ENCODE measurements around the gene ADAR.
A peak's percentile ranks its signal among the peaks of the same experiment; 100 is the strongest.

ADAR gene

DNA sequence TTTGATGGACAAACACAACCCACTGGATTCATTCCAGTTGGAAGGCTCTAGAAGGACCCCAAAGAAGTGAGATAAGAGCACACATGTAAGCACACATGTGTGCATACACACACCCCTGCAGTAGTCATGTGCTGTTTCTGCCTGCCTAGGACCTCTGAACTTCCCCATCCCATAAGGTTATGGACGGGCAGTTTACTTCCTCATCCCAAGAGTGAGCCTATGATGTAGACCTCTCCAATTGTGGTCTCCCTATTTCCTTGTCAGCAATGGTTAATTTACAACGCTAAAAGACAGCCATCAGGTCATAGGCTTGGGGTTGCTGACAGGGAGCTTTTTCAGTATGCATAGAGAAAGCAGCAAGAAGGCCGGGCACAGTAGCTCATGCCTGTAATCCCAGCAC lies 15.4 kb upstream of the ADAR start:
- H3K27me3 Mint-ChIP-seq, result no peaks in the 10 kb centered on the region
- H3K27ac Mint-ChIP-seq, result peak overlapping the region; percentile 1
- H3K4me3 Mint-ChIP-seq, result no peak overlapping the region
- H3K9me3 Mint-ChIP-seq, result no peaks in the 10 kb centered on the region
- H3K36me3 Mint-ChIP-seq (ENCODE audit: low read depth), result peaks cover 40% of the 10 kb centered on the region
- H3K4me1 Mint-ChIP-seq, result peaks cover 69% of the 10 kb centered on the region
- ATAC-seq, result no peak
- no peak for DNase-seq

DNA sequence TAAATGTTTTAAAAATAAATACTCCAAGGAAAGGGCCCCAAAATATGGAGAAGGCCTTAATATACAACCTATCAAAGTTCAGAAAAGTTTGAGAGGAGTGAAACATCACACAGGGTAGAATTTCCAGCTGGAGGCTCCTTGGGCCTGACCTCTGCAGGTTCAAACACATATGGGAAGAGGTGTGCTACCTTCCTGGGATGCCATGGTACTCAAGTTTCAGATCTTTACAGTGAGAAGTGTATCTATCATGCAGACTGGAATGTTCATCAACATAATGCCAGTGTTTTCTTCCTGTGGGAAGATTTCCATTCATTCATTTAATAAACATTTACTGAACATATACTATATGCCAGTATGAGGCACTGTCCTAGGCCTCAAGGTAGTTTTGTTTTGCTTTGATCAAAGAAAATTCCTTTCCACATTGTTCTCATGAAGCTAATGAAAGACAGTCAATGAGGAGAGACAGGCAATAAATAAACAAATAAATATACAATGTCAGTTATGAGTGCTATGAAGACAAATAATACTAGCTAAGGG lies 14.6 kb upstream of the ADAR start:
- no peaks in the 10 kb centered on the region for H3K27me3 Mint-ChIP-seq
- peak overlapping the region; percentile 1 for H3K27ac Mint-ChIP-seq
- H3K4me3 Mint-ChIP-seq, result no peak overlapping the region
- no peaks in the 10 kb centered on the region for H3K9me3 Mint-ChIP-seq
- DNase-seq (no peak), ATAC-seq (no peak)
- H3K4me1 Mint-ChIP-seq, result peaks cover 66% of the 10 kb centered on the region
- peaks cover 37% of the 10 kb centered on the region for H3K36me3 Mint-ChIP-seq (ENCODE audit: low read depth)

DNA sequence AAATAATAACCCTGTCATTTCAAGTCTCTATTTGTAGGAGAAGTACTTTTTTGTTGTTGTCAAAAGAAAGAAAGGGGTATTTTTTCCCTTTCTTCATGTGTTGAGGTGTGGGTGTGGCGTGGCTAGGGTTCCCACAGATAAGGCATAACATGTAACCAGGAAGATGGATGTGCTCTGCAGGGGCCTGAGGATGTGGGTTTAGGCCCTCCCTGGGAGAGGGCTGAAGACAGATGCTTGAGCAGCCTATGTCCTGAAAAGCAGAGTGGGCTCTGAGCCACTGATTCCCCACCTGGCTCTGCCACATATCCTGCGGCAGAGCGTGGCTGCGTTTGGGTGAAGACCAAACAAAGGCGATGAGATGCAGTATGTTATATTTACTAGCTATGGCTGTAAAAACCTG lies 13.9 kb upstream of the ADAR start:
- DNase-seq (no peak), ATAC-seq (no peak)
- Mint-ChIP-seq H3K27me3 (no peaks in the 10 kb centered on the region), H3K27ac (peak overlapping the region; percentile 27), H3K4me3 (no peak overlapping the region), H3K36me3 (ENCODE audit: low read depth) (peaks cover 36% of the 10 kb centered on the region), H3K9me3 (no peaks in the 10 kb centered on the region), H3K4me1 (peaks cover 63% of the 10 kb centered on the region)

DNA sequence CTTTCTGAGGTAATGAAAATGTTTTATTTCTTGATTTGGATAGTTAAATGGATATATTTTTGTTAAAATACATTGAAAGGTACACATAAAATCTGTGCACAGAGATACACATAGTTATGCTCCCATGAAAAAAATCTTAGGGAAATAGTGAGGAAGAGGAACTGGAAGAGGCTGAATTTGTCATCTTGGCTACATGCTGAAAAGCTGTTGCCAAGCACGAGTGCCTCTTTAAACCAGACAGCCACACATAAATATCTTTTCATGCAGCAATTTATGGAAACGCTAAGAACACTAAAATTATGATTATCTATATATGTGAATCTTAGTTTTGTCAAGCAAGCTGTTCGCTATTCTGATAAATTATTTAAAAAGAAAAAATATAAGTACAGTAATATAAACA lies 12.8 kb upstream of the ADAR start:
- H3K4me3 Mint-ChIP-seq, result no peak overlapping the region
- H3K27me3 Mint-ChIP-seq, result no peaks in the 10 kb centered on the region
- H3K9me3 Mint-ChIP-seq, result no peaks in the 10 kb centered on the region
- DNase-seq (no peak), ATAC-seq (no peak)
- H3K4me1 Mint-ChIP-seq, result peaks cover 63% of the 10 kb centered on the region
- H3K36me3 Mint-ChIP-seq (ENCODE audit: low read depth), result peaks cover 35% of the 10 kb centered on the region
- H3K27ac Mint-ChIP-seq, result no peak overlapping the region

DNA sequence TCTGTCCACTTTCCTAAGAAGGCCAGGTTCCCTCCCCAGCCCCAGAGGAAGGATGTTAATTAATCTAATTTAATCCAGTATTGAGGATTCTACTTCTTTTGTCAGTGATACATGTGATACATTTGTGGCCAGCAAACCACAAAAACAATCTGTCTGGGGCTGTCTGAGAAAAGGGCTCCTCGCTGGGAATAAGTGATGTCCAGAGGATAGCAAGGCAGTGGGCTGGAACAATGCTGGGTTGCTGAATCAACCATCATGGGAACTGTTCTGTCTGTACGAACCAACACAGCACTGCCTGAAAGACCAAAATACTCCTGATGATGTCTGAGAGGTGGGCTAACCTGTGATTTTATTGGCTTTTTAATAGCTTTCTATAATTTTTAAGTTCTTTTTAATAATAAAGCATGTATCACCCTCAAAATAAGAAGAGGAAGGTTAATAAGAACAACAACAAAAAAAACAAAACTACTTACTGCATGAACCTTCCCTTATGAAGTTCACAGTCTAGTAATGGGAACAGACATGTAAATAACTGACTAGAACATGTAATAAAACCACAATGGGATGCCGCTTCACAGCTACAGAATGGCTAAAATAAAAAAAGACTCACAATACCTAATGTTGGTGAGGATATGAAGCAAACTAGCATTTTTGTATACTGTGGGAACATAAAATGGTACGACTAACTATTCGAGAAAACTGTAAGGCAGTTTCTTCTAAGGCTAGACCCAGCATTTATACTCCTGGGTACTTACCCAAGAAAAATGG lies 11.4 kb upstream of the ADAR start:
- Mint-ChIP-seq H3K4me3 (no peak overlapping the region), H3K27ac (no peak overlapping the region), H3K4me1 (peaks cover 64% of the 10 kb centered on the region), H3K9me3 (no peaks in the 10 kb centered on the region), H3K36me3 (ENCODE audit: low read depth) (peaks cover 27% of the 10 kb centered on the region), H3K27me3 (no peaks in the 10 kb centered on the region)
- ATAC-seq (no peak), DNase-seq (no peak)

DNA sequence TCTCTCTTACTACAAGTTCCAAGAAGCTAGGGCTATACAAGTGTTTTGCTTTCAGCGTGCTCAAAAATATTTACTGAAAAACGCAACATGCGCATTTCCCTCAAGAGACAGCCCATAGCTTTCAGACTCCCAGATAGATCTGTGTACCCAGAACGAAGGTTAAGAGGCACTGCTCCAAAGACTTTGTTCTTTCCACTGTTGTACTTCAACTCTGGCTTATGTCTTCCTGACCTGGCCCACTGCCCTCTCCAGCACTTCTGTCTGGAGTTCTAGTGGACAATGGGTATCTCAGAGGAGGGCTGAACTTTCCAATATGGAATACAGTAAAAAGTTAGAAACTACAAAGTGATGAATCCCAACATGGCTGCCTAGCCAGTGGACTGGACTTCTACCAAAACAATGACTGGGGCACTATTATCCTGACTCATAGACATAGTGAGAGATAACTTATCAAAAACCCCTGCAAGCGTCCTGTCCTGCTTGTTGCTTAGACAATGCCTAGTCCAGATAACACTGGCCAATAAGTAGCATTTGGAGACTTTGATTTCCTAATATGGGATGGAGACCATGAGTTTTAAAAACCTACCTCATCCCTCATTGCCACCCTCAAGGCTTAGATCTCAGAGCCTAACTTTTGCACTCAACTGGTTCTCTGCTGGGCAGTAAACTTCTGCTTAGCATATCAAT lies 8.8 kb upstream of the ADAR start:
- DNase-seq, result no peak
- H3K27me3 Mint-ChIP-seq, result no peaks in the 10 kb centered on the region
- no peaks in the 10 kb centered on the region for H3K9me3 Mint-ChIP-seq
- H3K36me3 Mint-ChIP-seq (ENCODE audit: low read depth), result peaks cover 15% of the 10 kb centered on the region
- H3K4me3 Mint-ChIP-seq, result no peak overlapping the region
- no peak for ATAC-seq
- H3K27ac Mint-ChIP-seq, result peak overlapping the region; percentile 26
- peaks cover 53% of the 10 kb centered on the region for H3K4me1 Mint-ChIP-seq

DNA sequence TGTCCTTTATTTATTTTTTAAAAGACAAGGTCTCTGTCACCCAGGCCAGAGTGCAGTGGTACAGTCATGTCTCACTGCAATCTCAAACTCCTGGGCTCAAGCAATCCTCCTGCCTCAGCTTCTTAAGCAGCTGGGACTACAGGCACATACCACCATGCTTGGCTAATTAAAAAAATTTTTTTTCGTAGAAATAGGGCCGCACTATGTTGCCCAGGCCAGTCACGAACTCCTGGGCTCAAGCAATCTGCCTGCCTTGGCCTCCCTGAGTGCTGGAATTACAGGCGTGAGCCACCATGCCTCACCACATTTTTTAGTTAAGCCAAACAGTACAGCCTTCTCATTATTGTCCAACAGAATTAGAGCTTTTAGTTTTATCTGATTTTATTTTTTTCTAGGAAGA lies 7.4 kb upstream of the ADAR start:
- Mint-ChIP-seq H3K36me3 (ENCODE audit: low read depth) (peaks cover 12% of the 10 kb centered on the region), H3K4me3 (no peak overlapping the region), H3K27ac (no peak overlapping the region), H3K27me3 (no peaks in the 10 kb centered on the region), H3K4me1 (peaks cover 59% of the 10 kb centered on the region), H3K9me3 (no peaks in the 10 kb centered on the region)
- ATAC-seq, result no peak
- DNase-seq, result no peak

DNA sequence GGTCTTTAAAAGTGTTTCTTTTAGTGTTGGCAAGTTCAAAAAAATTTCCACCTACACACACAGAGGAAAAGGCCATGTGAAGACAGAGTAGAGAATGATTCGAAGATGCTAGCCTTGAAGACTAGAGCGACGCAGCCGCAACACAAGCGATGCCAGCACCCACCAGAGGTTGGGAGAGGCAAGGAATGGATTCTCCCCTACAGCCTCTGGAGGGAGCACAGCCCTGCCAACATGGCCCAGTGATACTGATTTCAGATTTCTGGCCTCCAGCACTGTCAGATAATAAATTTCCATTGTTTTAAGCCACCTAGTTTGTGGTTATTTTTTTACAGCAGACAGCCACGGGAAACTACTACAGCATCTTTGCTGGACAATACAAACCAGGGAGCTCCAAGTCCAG lies 6.9 kb upstream of the ADAR start:
- Mint-ChIP-seq H3K36me3 (ENCODE audit: low read depth) (peaks cover 13% of the 10 kb centered on the region), H3K27ac (no peak overlapping the region), H3K27me3 (no peaks in the 10 kb centered on the region), H3K4me3 (peak overlapping the region; percentile 5), H3K4me1 (peaks cover 60% of the 10 kb centered on the region), H3K9me3 (no peaks in the 10 kb centered on the region)
- ATAC-seq (peak; percentile 44), DNase-seq (no peak)

DNA sequence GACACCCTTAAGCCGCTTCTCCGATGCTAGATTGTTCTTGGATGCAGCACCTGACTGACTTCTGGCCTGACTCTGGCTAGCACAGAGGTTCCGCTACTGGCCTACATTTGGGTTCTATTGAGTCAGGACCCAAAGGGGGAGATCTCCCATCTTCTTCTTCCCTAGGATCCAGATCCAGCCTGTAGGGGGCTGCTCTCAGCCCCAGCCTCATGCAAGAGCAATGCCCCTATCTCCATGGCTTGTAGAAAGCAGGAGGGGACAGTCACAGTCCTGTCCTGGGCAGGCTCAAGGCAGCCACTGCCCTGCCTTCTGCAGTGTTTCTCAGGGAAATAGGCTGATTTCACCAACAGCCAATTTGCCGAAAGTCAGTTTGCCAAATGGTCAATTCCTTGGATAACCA lies 6.3 kb upstream of the ADAR start:
- Mint-ChIP-seq H3K4me1 (peaks cover 60% of the 10 kb centered on the region), H3K27me3 (no peaks in the 10 kb centered on the region), H3K36me3 (ENCODE audit: low read depth) (peaks cover 9% of the 10 kb centered on the region), H3K27ac (no peak overlapping the region), H3K4me3 (no peak overlapping the region), H3K9me3 (no peaks in the 10 kb centered on the region)
- ATAC-seq (no peak), DNase-seq (no peak)

DNA sequence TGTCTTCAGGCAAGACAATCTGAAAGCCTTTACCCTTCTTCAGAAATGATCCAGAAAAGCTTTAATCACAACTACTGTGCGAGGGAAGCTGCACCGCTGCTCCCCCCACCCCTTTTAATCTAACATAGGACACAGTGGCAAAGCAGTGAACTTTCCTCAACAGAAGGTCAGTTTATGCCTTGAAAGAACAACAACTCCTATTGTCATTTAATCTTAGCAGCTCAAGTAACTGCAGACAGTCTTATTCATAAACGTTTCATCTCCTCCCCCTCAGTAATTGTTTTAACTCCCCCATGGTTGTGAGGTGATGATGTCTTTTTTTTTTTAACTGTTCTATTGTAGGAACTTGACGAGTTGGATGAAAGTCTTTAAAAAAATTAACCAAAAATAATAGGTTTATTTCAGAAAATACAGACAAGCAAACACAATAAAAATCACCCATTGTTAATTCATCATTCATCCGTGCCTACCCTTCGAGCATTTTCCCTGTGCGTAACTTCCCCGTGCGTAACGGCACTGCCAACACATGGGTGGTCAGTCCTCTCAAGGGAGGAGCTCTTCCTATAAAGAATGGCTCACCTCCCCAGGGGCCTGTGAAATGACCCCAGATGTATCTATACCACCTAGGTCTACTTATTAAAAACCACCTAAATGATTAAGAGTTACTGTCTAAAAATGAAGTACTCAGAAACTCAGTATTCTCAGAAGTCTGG lies 3.3 kb upstream of the ADAR start:
- Mint-ChIP-seq H3K36me3 (ENCODE audit: low read depth) (peaks cover 13% of the 10 kb centered on the region), H3K9me3 (no peaks in the 10 kb centered on the region), H3K27ac (peak overlapping the region; percentile 50), H3K4me3 (peak overlapping the region; percentile 2), H3K27me3 (no peaks in the 10 kb centered on the region), H3K4me1 (peaks cover 68% of the 10 kb centered on the region)
- no peak for DNase-seq
- no peak for ATAC-seq

DNA sequence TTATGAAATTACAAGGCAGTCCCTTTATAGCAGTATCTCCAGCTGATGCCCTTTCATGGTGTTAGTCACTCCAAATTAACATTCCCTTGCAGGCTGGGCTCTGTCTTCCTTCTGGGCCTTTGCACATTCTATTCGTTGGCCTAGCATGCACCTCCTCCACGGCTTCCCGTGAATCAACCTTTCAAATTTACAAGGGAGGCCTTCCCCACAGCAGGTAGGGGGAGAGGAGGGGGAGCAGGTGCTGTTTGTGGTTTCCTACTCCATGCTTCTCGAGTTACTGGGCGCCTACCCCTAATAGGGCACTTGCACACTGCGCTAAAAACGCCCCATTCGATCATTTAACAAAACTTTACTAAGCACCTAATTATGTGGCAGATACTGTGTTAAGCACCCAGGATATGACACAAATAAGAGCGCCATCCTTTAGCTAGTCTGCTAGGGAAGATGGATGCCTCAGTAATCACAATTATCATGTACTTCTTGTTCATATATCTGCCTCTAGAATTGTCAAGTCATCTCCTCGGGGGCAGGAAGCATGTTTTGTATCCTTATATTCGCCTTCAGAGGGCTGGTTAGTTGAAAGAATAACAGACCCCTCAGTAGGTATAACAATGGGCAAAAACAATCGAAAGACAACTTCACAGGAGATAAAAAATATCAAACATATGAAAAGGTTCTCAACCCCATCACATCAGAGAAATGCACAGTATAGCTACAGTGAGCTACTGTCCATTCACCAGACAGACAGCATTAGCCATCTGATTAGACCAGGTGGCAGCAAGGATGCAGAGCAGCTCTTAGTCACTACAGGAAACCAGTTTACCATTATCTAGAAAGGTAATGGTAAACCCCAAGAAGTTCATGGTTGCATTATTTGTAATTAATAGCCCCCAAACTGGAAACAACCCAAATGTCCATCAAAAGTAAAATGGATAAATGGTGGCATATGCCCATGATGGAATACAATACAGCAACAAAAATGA lies 1.7 kb upstream of the ADAR start:
- Mint-ChIP-seq H3K4me1 (peaks cover 71% of the 10 kb centered on the region), H3K4me3 (peak overlapping the region; percentile 93), H3K27ac (peak overlapping the region; percentile 98), H3K36me3 (ENCODE audit: low read depth) (peaks cover 12% of the 10 kb centered on the region), H3K27me3 (no peaks in the 10 kb centered on the region), H3K9me3 (no peaks in the 10 kb centered on the region)
- ATAC-seq (peak; percentile 74), DNase-seq (peak; percentile 48)

DNA sequence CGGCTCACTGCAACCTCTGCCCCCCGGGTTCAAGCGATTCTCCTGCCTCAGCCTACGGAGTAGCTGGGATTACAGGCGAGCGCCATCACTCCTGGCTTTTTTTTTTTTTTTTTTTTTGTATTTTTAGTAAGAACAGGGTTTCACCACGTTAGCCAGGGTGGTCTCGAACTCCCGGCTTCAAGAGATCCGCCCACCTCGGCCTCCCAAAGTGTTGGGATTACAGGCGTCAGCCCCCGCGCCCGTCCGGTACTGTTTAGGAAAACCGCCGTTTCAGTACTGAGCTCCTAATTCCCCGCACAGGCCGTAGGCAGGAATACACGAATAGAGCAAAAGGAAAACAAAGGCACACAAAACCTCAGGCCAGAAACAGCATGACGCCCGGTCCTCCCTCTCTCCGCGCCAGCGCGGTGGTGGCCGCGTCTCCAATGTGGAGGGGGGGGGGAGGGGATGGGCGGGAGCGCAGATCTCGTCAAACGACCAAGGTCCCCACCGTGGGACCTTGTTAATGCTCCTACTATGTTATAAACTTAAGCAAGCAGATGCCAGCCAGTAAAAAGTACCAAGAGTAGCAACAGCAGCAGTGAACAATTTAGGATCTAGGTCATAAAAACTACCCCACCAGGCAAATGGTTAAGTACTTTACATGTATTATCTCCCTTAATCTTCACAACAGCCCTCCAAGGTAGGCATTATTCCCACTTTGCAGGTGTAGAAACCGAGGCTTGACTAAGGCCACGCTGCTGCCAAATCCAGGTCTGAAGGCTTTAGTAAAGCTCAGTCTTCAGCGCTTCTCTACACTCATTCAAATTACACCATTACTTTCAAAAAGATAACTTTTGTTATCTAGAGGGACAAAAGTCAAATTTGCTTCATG lies 648 bp upstream of the ADAR start:
- Mint-ChIP-seq H3K4me1 (peaks cover 74% of the 10 kb centered on the region), H3K36me3 (ENCODE audit: low read depth) (peaks cover 18% of the 10 kb centered on the region), H3K9me3 (no peaks in the 10 kb centered on the region), H3K27me3 (no peaks in the 10 kb centered on the region), H3K4me3 (peak overlapping the region; percentile 93), H3K27ac (peak overlapping the region; percentile 98)
- ATAC-seq, result no peak
- DNase-seq, result peak; percentile 37

DNA sequence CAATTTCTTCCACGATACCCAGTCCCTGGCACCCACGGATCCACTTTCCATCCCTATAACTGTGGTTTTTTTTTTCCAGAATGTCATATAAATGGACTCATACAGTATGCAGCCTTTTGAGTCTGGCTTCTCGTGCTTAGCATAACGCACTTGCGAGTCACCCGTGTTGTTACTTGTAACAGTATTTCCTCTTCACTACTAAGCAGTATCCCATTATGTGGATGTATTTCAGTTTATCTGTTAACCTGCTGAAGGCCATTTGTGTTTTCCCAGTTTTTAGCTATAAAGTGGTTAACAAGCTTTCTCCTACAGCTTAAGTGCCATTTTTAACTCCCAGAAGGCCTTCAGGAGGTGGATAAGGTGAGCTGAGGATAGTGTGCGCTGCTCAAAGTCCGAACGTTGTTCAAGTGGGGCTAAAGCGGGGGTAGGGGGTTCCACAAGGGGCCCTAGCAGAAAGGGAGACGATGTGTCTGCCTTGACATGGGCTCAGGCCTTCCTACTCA lies 829 bp downstream of the ADAR start:
- ATAC-seq (peak; percentile 0), DNase-seq (no peak)

More for the DNA sequence above, 829 bp downstream of the ADAR start:
- H3K4me1 Mint-ChIP-seq, result peaks cover 79% of the 10 kb centered on the region
- peak overlapping the region; percentile 98 for H3K27ac Mint-ChIP-seq
- H3K27me3 Mint-ChIP-seq, result no peaks in the 10 kb centered on the region
- peaks cover 22% of the 10 kb centered on the region for H3K36me3 Mint-ChIP-seq (ENCODE audit: low read depth)
- peak overlapping the region; percentile 93 for H3K4me3 Mint-ChIP-seq
- H3K9me3 Mint-ChIP-seq, result no peaks in the 10 kb centered on the region

All from activated naive CD8-positive, alpha-beta T cell treated with anti-CD3 and anti-CD28 coated beads, Interleukin-2, amount 50 U/mL, for 24 hours (primary cell).